ENCODE measurements around the gene TTC23L. TPM values are rescaled to one million over a fixed set of nuclear protein-coding genes. Genes with fewer than 3 reads are reported as not detected.

Gene TTC23L
- total RNA-seq, 1 donor from 2014 or later, result not detected

DNA sequence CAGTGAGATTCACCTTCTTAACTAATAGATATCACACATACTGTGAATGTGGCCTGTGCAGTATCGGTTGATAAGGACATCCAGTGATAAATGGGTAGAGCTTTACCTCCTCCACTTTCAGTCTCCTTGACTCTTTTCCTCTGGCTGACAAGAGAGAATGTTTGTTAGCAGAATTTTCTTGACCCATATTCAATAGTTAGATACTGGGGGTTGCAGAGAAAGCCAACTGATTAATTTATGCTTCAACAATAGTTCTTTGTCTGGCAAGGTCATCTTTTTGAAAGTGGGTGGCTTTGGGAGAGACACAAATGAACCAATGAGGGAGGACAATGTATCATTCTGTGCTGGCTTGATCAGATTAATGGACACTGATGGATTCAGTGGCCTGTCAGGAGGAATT is 30.3 kb downstream of the TTC23L start:
- Histone ChIP-seq H3K4me3 (no peak overlapping the region), H3K9me3 (replicated peaks) (no peaks in the 10 kb centered on the region), H3K27me3 (ENCODE audit: low read depth) (no peaks in the 10 kb centered on the region), H3K27ac (replicated peaks) (no peak overlapping the region), H3K4me1 (no peaks in the 10 kb centered on the region), H3K36me3 (no peaks in the 10 kb centered on the region)
- intact Hi-C loops (cut with micrococcal nuclease), result no loop called here
- no peak for DNase-seq
- TF ChIP-seq, protein P1, sequence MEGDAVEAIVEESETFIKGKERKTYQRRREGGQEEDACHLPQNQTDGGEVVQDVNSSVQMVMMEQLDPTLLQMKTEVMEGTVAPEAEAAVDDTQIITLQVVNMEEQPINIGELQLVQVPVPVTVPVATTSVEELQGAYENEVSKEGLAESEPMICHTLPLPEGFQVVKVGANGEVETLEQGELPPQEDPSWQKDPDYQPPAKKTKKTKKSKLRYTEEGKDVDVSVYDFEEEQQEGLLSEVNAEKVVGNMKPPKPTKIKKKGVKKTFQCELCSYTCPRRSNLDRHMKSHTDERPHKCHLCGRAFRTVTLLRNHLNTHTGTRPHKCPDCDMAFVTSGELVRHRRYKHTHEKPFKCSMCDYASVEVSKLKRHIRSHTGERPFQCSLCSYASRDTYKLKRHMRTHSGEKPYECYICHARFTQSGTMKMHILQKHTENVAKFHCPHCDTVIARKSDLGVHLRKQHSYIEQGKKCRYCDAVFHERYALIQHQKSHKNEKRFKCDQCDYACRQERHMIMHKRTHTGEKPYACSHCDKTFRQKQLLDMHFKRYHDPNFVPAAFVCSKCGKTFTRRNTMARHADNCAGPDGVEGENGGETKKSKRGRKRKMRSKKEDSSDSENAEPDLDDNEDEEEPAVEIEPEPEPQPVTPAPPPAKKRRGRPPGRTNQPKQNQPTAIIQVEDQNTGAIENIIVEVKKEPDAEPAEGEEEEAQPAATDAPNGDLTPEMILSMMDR (IDR thresholded peaks at IDR 0.05; ENCODE audit: borderline replicate concordance), result no peak

DNA sequence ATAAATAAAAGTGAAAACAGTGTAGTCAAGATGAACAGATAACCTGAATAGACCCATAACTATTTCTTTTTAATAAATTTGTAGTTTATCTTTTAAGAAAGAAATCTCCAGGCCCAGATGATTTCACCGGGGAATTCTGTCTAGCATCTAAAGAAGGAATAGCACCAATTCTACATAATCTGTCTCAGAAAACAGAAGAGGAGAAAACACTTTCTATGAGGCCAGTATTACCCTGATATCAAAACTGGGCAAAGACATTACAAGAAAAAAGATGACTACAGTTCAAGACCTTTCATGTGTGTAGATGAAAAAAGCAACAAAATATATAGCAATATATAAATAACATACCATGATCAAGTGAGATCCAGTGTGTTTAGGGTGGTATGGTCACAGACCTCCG is 31.4 kb downstream of the TTC23L start:
- intact Hi-C loops (cut with micrococcal nuclease), result no loop called here
- no peak for DNase-seq
- Histone ChIP-seq H3K9me3 (replicated peaks) (peaks cover 7% of the 10 kb centered on the region), H3K4me3 (no peak overlapping the region), H3K36me3 (no peaks in the 10 kb centered on the region), H3K27me3 (ENCODE audit: low read depth) (no peaks in the 10 kb centered on the region), H3K27ac (replicated peaks) (no peak overlapping the region), H3K4me1 (no peaks in the 10 kb centered on the region)
- TF ChIP-seq, protein P1 (IDR thresholded peaks at IDR 0.05; ENCODE audit: borderline replicate concordance), result no peak

DNA sequence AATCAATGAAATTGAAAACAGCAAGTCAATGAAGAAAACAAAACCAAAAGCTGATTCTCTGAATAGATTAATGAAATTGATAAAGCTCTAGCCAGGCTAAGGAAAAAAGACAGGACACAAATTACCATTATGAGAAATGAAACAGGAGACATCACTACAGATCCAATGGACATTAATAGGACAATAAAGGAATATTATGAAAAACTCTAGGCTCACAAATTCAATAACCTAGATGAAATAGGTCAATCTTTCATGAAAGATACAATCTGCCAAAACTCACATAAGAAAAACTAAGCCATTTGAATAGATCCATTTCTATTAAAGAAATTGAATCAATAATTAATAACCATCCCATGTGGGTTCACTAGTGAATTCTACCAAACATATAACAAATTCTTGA is 37.3 kb downstream of the TTC23L start:
- H3K9me3 ChIP-seq (replicated peaks), result peaks cover 42% of the 10 kb centered on the region
- H3K4me1 ChIP-seq, result no peaks in the 10 kb centered on the region
- H3K27ac ChIP-seq (replicated peaks), result no peak overlapping the region
- TF ChIP-seq, protein P1 (IDR thresholded peaks at IDR 0.05; ENCODE audit: borderline replicate concordance), result no peak
- no peaks in the 10 kb centered on the region for H3K36me3 ChIP-seq
- H3K4me3 ChIP-seq, result no peak overlapping the region
- no peaks in the 10 kb centered on the region for H3K27me3 ChIP-seq (ENCODE audit: low read depth)
- intact Hi-C loops (cut with micrococcal nuclease), result no loop called here
- no peak for DNase-seq

DNA sequence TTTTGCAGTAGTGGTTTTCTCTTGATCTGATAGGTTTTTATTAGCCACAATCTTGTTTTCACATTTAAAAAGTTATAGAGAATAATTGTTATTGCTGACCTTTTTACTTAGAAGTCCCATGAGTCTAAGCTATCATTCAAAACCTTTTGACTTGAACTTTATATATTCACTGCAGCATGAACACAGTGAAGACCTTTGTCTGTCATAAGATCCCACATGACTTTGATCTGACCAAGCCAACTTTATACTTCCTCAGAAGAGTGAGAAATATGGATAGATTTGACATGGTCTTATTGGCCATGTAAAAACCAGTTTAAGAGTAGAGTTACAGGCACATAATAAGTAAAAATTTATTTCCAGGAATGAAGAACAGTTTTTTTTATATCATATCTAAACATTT is 42.3 kb downstream of the TTC23L start:
- Histone ChIP-seq H3K36me3 (no peaks in the 10 kb centered on the region), H3K4me3 (no peak overlapping the region), H3K4me1 (no peaks in the 10 kb centered on the region), H3K27ac (replicated peaks) (no peak overlapping the region), H3K9me3 (replicated peaks) (peaks cover 26% of the 10 kb centered on the region), H3K27me3 (ENCODE audit: low read depth) (no peaks in the 10 kb centered on the region)
- no peak for DNase-seq
- TF ChIP-seq, protein P1 (IDR thresholded peaks at IDR 0.05; ENCODE audit: borderline replicate concordance), result no peak
- intact Hi-C loops (cut with micrococcal nuclease), result no loop called here

DNA sequence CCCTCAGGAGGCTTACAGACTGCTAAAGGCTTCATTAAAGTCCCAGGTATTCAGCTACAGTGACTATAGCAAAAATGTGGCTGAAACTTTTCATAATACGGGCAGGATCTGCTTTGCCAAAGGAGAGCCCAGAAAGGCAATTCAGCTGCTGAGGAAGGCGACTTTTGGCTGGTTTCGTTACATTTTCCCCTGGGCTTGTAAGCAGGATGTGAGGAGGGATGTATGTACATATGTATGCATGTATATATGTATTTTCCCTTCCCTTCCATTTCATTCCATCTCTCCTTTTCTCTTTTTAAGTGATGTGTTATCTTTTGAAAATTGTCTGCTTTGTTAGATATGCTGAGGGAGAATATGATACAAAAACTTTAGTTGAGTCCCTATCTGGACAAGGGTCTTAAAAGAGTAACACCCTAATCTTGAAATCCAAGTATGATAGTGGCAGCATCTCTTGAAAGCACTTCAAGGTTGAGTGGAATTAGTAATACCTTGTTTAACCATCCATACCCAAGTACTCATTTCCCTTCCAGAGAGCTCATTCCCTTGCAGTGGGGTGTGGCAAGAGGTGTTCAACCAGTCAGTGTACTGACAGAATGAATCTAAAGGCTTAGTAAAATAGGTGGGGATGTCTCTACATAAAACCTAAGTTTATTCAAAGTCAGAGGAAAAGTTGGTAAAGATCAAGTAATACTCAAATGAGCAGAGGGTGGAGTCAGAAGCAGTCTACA is 47.6 kb downstream of the TTC23L start:
- Histone ChIP-seq H3K27me3 (ENCODE audit: low read depth) (no peaks in the 10 kb centered on the region), H3K4me1 (no peaks in the 10 kb centered on the region), H3K27ac (replicated peaks) (no peak overlapping the region), H3K4me3 (no peak overlapping the region), H3K36me3 (no peaks in the 10 kb centered on the region), H3K9me3 (replicated peaks) (no peaks in the 10 kb centered on the region)
- no peak for DNase-seq
- intact Hi-C loops (cut with micrococcal nuclease), result no loop called here
- TF ChIP-seq, protein P1 (IDR thresholded peaks at IDR 0.05; ENCODE audit: borderline replicate concordance), result no peak
